Keratinocyte (primary cell): ENCODE data around the gene PRDM11. TPM values are rescaled to one million over a fixed set of nuclear protein-coding genes. Genes with fewer than 3 reads are reported as not detected.

Source experiments
- DNase-seq: peaks from one replicate; pipeline ENCODE4 v3.0.0-alpha.2; 2011; ENCODE audit warnings: low read depth, missing footprints, low spot score
- FAIRE-seq: peaks from 2 replicates; lab custom pipeline; 2011; peaks lifted over from hg19 to GRCh38; lab: Jason Lieb, UNC
- H2AFZ ChIP-seq: 2 replicates; pipeline ENCODE4 v1.6.0; 2012; ENCODE audit warnings: low read length, control low read depth, inconsistent platforms; ENCODE audit not compliant: control insufficient read depth
- H3K27ac ChIP-seq: 2 replicates; pipeline ENCODE4 v1.5.1; 2011; ENCODE audit warnings: low read length; ENCODE audit not compliant: control insufficient read depth, insufficient read depth
- H3K27me3 ChIP-seq: 3 replicates; pipeline ENCODE4 v1.6.0; 2011; ENCODE audit warnings: low read length; ENCODE audit not compliant: control insufficient read depth, insufficient read depth; ENCODE audit errors: extremely low read depth
- H3K36me3 ChIP-seq, 2 experiments: 2 replicates in 1 of 2; 3 replicates in 1 of 2; pipeline ENCODE4 v1.5.1; 2011; ENCODE audit warnings: low read length in 2 of 2, mild to moderate bottlenecking in 1 of 2; ENCODE audit not compliant: control insufficient read depth in 2 of 2, insufficient read depth in 2 of 2; ENCODE audit errors: extremely low read depth in 1 of 2
- H3K4me1 ChIP-seq: 3 replicates; pipeline ENCODE4 v1.5.1; 2011; ENCODE audit warnings: low read length; ENCODE audit not compliant: control insufficient read depth, insufficient read depth; ENCODE audit errors: extremely low read depth
- H3K4me2 ChIP-seq: 3 replicates; pipeline ENCODE4 v1.6.0; 2011; ENCODE audit warnings: low read depth, low read length; ENCODE audit not compliant: control insufficient read depth, insufficient read depth; ENCODE audit errors: extremely low read depth
- H3K4me3 ChIP-seq, 3 experiments: fragments of 200-600 bp in 1 of 3; sonication (generic) in 1 of 3; 2 replicates in 2 of 3; 3 replicates in 1 of 3; pipeline ENCODE4 v1.5.1; 2011 to 2016; ENCODE audit warnings: low read length in 3 of 3, mild to moderate bottlenecking in 3 of 3, control low read depth in 2 of 3, inconsistent platforms in 1 of 3, low read depth in 1 of 3, mixed read lengths in 1 of 3, mixed run types in 1 of 3, moderate library complexity in 1 of 3; ENCODE audit not compliant: control insufficient read depth in 2 of 3, insufficient read depth in 2 of 3; ENCODE audit errors: extremely low read depth in 1 of 3
- H3K79me2 ChIP-seq: 2 replicates; pipeline ENCODE4 v1.6.0; 2012; ENCODE audit warnings: low read length; ENCODE audit not compliant: control insufficient read depth, insufficient read depth
- H3K9ac ChIP-seq: 3 replicates; pipeline ENCODE4 v1.6.0; 2011; ENCODE audit warnings: low read length; ENCODE audit not compliant: control insufficient read depth, insufficient read depth; ENCODE audit errors: extremely low read depth
- H3K9me1 ChIP-seq: 3 replicates; pipeline ENCODE4 v1.6.0; 2011; ENCODE audit warnings: low read length; ENCODE audit not compliant: control insufficient read depth, insufficient read depth; ENCODE audit errors: extremely low read depth
- H3K9me3 ChIP-seq: 2 replicates; pipeline ENCODE4 v1.5.1; 2012; ENCODE audit warnings: low read depth, low read length; ENCODE audit not compliant: control insufficient read depth
- H4K20me1 ChIP-seq: 3 replicates; pipeline ENCODE4 v1.6.0; 2011; ENCODE audit warnings: low read length; ENCODE audit not compliant: control insufficient read depth, insufficient read depth; ENCODE audit errors: extremely low read depth
- CTCF ChIP-seq, 3 experiments: IDR thresholded peaks in 1 of 3; conservative IDR thresholded peaks in 1 of 3; optimal IDR thresholded peaks in 1 of 3; 2 replicates in 2 of 3; 3 replicates in 1 of 3; pipeline versions ENCODE3 to v1.5.1; 2011; ENCODE audit warnings: low read length in 3 of 3, mild to moderate bottlenecking in 3 of 3, moderate library complexity in 2 of 3, control low read depth in 1 of 3, inconsistent platforms in 1 of 3; ENCODE audit not compliant: insufficient read depth in 2 of 3; ENCODE audit errors: extremely low read depth in 1 of 3
- EZH2 ChIP-seq: IDR thresholded peaks from one replicate; pipeline ENCODE4 v1.6.1; 2012; ENCODE audit warnings: inconsistent platforms, mild to moderate bottlenecking, low read length, moderate library complexity
- dilution Hi-C: fragments of 300-500 bp; cut with MboI; formaldehyde crosslinking; loops from one replicate; pipeline ENCODE4 v1.7.0; 2020; ENCODE audit warnings: low sequenced_read_pairs; ENCODE audit not compliant: extremely low pct_ligation_motif_present
- polyA plus RNA-seq, 5 experiments: library from polyadenylated mRNA; depleted of rRNA in 3 of 5; stranded (reverse) in 3 of 5; stranded (forward) in 1 of 5; unstranded in 1 of 5; fragments of >200 nt; gene quantifications; 1 replicate in 1 of 5; 2 replicates in 3 of 5; 3 replicates in 1 of 5; pipeline versions ENCODE4 v1.2.1 to v1.2.3, GENCODE V29; 2011 to 2012; ENCODE audit warnings: missing spikeins in 2 of 5, low read depth in 1 of 5, low replicate concordance in 1 of 5

The PRDM11 gene
- polyA plus RNA-seq, 1 donor (not counting 4 experiments of a cell fraction or from before 2014, with no cell fraction given): 2.1 TPM

- no peaks in the 10 kb centered on the region for H3K9me3 ChIP-seq
- dilution Hi-C loops: no loop called here
- no peaks in the 10 kb centered on the region for H3K79me2 ChIP-seq
- no peak overlapping the region for H3K4me2 ChIP-seq
- H3K4me3 ChIP-seq: no peak overlapping the region
- no peaks in the 10 kb centered on the region for H4K20me1 ChIP-seq
- no peak for FAIRE-seq
- no peaks in the 10 kb centered on the region for H3K36me3 ChIP-seq
- no peak for DNase-seq
- no peaks in the 10 kb centered on the region for H3K9me1 ChIP-seq
- H3K9ac ChIP-seq: no peak overlapping the region
- no peaks in the 10 kb centered on the region for H3K4me1 ChIP-seq
- TF ChIP-seq EZH2: no peak
- TF ChIP-seq CTCF (optimal IDR thresholded peaks at IDR 0.05 in 1 of 3, IDR thresholded peaks at IDR 0.05 in 1 of 3, conservative IDR thresholded peaks at IDR 0.05 in 1 of 3; ENCODE audit: extremely low read depth in 1 of 3, insufficient read depth in 2 of 3, low read length in 3 of 3): no peak
- H3K27ac ChIP-seq: no peak overlapping the region
- H3K27me3 ChIP-seq: peaks cover 3% of the 10 kb centered on the region
- H2AFZ ChIP-seq: no peak overlapping the region
Observed at GRCh38 chr11:45166604-45166897, 20.1 kb downstream of the PRDM11 start.

GRCh38 chr11:45167283-45167682 lies 20.8 kb downstream of the PRDM11 start:
- dilution Hi-C loops: no loop called here
- Histone ChIP-seq H3K9me3 (no peaks in the 10 kb centered on the region), H3K79me2 (no peaks in the 10 kb centered on the region), H3K36me3 (no peaks in the 10 kb centered on the region), H3K4me2 (no peak overlapping the region), H3K9ac (no peak overlapping the region), H3K9me1 (no peaks in the 10 kb centered on the region), H2AFZ (no peak overlapping the region), H3K4me1 (no peaks in the 10 kb centered on the region), H3K27ac (no peak overlapping the region), H4K20me1 (no peaks in the 10 kb centered on the region), H3K27me3 (peaks cover 3% of the 10 kb centered on the region), H3K4me3 (no peak overlapping the region)
- TF ChIP-seq CTCF (optimal IDR thresholded peaks at IDR 0.05 in 1 of 3, IDR thresholded peaks at IDR 0.05 in 1 of 3, conservative IDR thresholded peaks at IDR 0.05 in 1 of 3; ENCODE audit: extremely low read depth in 1 of 3, insufficient read depth in 2 of 3, low read length in 3 of 3) (no peak), EZH2 (no peak)
- DNase-seq (no peak), FAIRE-seq (no peak)
